HCT116 (cell line): ENCODE data around the gene TENM4. TPM values are rescaled to one million over a fixed set of nuclear protein-coding genes. Genes with fewer than 3 reads are reported as not detected.

Experiments
- ATAC-seq: fragments of 200-7000 bp; cut with Tn5 transposase; 2 replicates; pipeline ENCODE4 v1.9.1; 2020; ENCODE audit warnings: mild to moderate bottlenecking, moderate library complexity
- BruUV-seq: library from RNA; stranded (reverse); fragments of 400-500 nt; replicated peaks from 2 replicates; lab custom pipeline; 2021; lab: Mats Ljungman, UMichigan
- CTCF ChIA-PET: fragments of 300-600 bp; sonication (Branson Sonifier 250); formaldehyde crosslinking; loops from one replicate; lab custom pipeline; 2021; ENCODE audit warnings: antibody characterized with exemption; lab: Charles Lee
- POLR2A ChIA-PET: fragments of 300-600, 350-600 bp; sonication (Branson Sonifier 250); formaldehyde crosslinking; loops from one replicate; lab custom pipeline; 2021; ENCODE audit warnings: antibody characterized with exemption; lab: Charles Lee
- RAD21 ChIA-PET, 2 experiments: fragments of 300-600 bp; sonication (Branson Sonifier 250); formaldehyde crosslinking; loops; one replicate each; lab custom pipeline; 2023; ENCODE audit warnings: low total read pairs in 2 of 2; ENCODE audit not compliant: uncharacterized antibody in 2 of 2, unreplicated experiment in 2 of 2, low non-redundant PET in 1 of 2; lab: Charles Lee
- DNase-seq: peaks from one replicate; pipeline ENCODE4 v3.0.0-alpha.2; 2010; ENCODE audit warnings: low read depth, low spot score
- H2AFZ ChIP-seq: fragments of 200-600 bp; shearing (Covaris generic), sonication (generic); 2 replicates; pipeline ENCODE4 v1.6.1; 2017; ENCODE audit warnings: low read depth, mixed run types, mixed read lengths, antibody characterized with exemption, low read length; ENCODE audit not compliant: poor library complexity, severe bottlenecking
- H3K27ac ChIP-seq: 2 replicates; pipeline ENCODE4 v1.5.1; 2012; ENCODE audit warnings: low read depth, low read length
- H3K27me3 ChIP-seq: fragments of 200-600 bp; sonication (generic); 2 replicates; pipeline ENCODE4 v1.6.1; 2016; ENCODE audit warnings: mixed run types, low read length, mixed read lengths; ENCODE audit not compliant: insufficient read depth
- H3K36me3 ChIP-seq, 2 experiments: fragments of 200-500 bp in 1 of 2; fragments of 200-600 bp in 1 of 2; sonication (Bioruptor generic) in 1 of 2; sonication (generic) in 1 of 2; 2 replicates each; pipeline versions ENCODE4 v1.5.1 to v1.6.1; 2014 to 2016; ENCODE audit warnings: low read length in 2 of 2, inconsistent platforms in 1 of 2, mixed read lengths in 1 of 2, mixed run types in 1 of 2; ENCODE audit not compliant: insufficient read depth in 2 of 2, control insufficient read depth in 1 of 2
- H3K4me1 ChIP-seq, 2 experiments: fragments of 200-600 bp in 1 of 2; sonication (generic) in 1 of 2; 2 replicates each; pipeline versions ENCODE4 v1.5.1 to v1.6.1; 2012 to 2017; ENCODE audit warnings: low read length in 2 of 2, inconsistent platforms in 1 of 2, mild to moderate bottlenecking in 1 of 2, mixed read lengths in 1 of 2, mixed run types in 1 of 2, moderate library complexity in 1 of 2; ENCODE audit not compliant: insufficient read depth in 2 of 2, control insufficient read depth in 1 of 2
- H3K4me2 ChIP-seq: fragments of 200-600 bp; sonication (generic); 2 replicates; pipeline ENCODE4 v1.6.1; 2017; ENCODE audit warnings: mixed run types, low read length, mixed read lengths
- H3K4me3 ChIP-seq, 2 experiments: fragments of 200-600 bp in 1 of 2; sonication (generic) in 1 of 2; replicated peaks in 1 of 2; 2 replicates each; pipeline ENCODE4 v1.5.1; 2011 to 2016; ENCODE audit warnings: low read length in 2 of 2, control low read depth in 1 of 2, low read depth in 1 of 2, mild to moderate bottlenecking in 1 of 2, mixed read lengths in 1 of 2, mixed run types in 1 of 2
- H3K79me2 ChIP-seq: fragments of 200-600 bp; sonication (generic); 2 replicates; pipeline ENCODE4 v1.6.1; 2017; ENCODE audit warnings: mild to moderate bottlenecking, mixed run types, low read length, moderate library complexity, mixed read lengths; ENCODE audit not compliant: insufficient read depth
- H3K9ac ChIP-seq: fragments of 200-600 bp; sonication (generic); 2 replicates; pipeline ENCODE4 v1.6.1; 2016; ENCODE audit warnings: low read length, mixed read lengths
- H3K9me2 ChIP-seq: fragments of 200-600 bp; sonication (generic), shearing (Covaris generic); 2 replicates; pipeline ENCODE4 v1.6.1; 2017; ENCODE audit warnings: mixed run types, mild to moderate bottlenecking, moderate library complexity; ENCODE audit not compliant: insufficient read depth
- H3K9me3 ChIP-seq, 2 experiments: fragments of 200-500 bp in 1 of 2; fragments of 200-600 bp in 1 of 2; sonication (Bioruptor generic) in 1 of 2; sonication (generic) in 1 of 2; 2 replicates each; pipeline ENCODE4 v1.6.1; 2014 to 2017; ENCODE audit warnings: low read length in 2 of 2, mixed read lengths in 2 of 2, inconsistent platforms in 1 of 2, low read depth in 1 of 2, mild to moderate bottlenecking in 1 of 2, mixed run types in 1 of 2, moderate library complexity in 1 of 2; ENCODE audit not compliant: control insufficient read depth in 1 of 2, insufficient read depth in 1 of 2
- H4K20me1 ChIP-seq: fragments of 200-600 bp; sonication (generic), shearing (Covaris generic); 2 replicates; pipeline ENCODE4 v1.6.1; 2017; ENCODE audit warnings: mixed run types, mild to moderate bottlenecking, moderate library complexity; ENCODE audit not compliant: insufficient read depth
- CBX3 ChIP-seq: IDR thresholded peaks from 2 replicates; pipeline ENCODE4 v1.6.1; 2012; ENCODE audit warnings: low read depth
- CEBPB ChIP-seq: IDR thresholded peaks from 2 replicates; pipeline ENCODE4 v1.6.1; 2012; ENCODE audit warnings: low read depth
- EGR1 ChIP-seq: IDR thresholded peaks from 2 replicates; pipeline ENCODE4 v1.6.1; 2012; ENCODE audit warnings: low read depth
- ELF1 ChIP-seq: IDR thresholded peaks from 2 replicates; pipeline ENCODE4 v1.6.1; 2012; ENCODE audit warnings: low read depth, borderline replicate concordance
- JUND ChIP-seq: IDR thresholded peaks from 2 replicates; pipeline ENCODE4 v1.6.1; 2012
- POLR2A ChIP-seq: IDR thresholded peaks from 2 replicates; pipeline ENCODE4 v1.7.0; 2011; ENCODE audit warnings: borderline replicate concordance; ENCODE audit not compliant: insufficient read depth, insufficient read length; ENCODE audit errors: extremely low read depth
- POLR2AphosphoS5 ChIP-seq: IDR thresholded peaks from 2 replicates; pipeline ENCODE4 v1.6.1; 2011; ENCODE audit warnings: mild to moderate bottlenecking, low read depth, low read length, moderate library complexity
- RAD21 ChIP-seq: IDR thresholded peaks from 2 replicates; pipeline ENCODE4 v1.6.1; 2012; ENCODE audit warnings: low read depth, mild to moderate bottlenecking
- SIN3A ChIP-seq: IDR thresholded peaks from 2 replicates; pipeline ENCODE4 v1.6.1; 2012; ENCODE audit warnings: low read depth
- SP1 ChIP-seq: IDR thresholded peaks from 2 replicates; pipeline ENCODE4 v1.6.1; 2012; ENCODE audit warnings: low read depth
- SRF ChIP-seq: IDR thresholded peaks from 2 replicates; pipeline ENCODE4 v1.6.1; 2012; ENCODE audit warnings: low read depth
- TCF7L2 ChIP-seq: IDR thresholded peaks from 2 replicates; pipeline ENCODE4 v1.7.0; 2011; ENCODE audit warnings: borderline replicate concordance, inconsistent platforms; ENCODE audit not compliant: insufficient read depth, insufficient read length; ENCODE audit errors: extremely low read depth
- YY1 ChIP-seq: IDR thresholded peaks from 2 replicates; pipeline ENCODE4 v1.6.1; 2011; ENCODE audit warnings: low read length, low read depth, moderate library complexity, mild to moderate bottlenecking; ENCODE audit not compliant: insufficient replicate concordance; ENCODE audit errors: extremely low read depth
- ZFX ChIP-seq: fragments of 450-650 bp; IDR thresholded peaks from 2 replicates; pipeline ENCODE4 v1.6.1; 2017
- intact Hi-C: fragments of 100-400 bp; cut with micrococcal nuclease; formaldehyde crosslinking; loops from 2 replicates; pipeline ENCODE4 v1.10.0; 2022
- total RNA-seq: library from RNA; stranded (reverse); gene quantifications from one replicate; pipeline ENCODE4 v1.2.1, GENCODE V29; 2021; ENCODE audit not compliant: unreplicated experiment
- TF ChIP-seq, protein P1 (sequence below): IDR thresholded peaks from 2 replicates; pipeline ENCODE4 v1.6.1; 2012; ENCODE audit warnings: low read depth
- TF ChIP-seq, protein P2 (sequence below): IDR thresholded peaks from 2 replicates; pipeline ENCODE4 v1.6.1; 2012
- TF ChIP-seq, protein P3 (sequence below), 3 experiments: fragments of 200-600 bp in 1 of 3; sonication (generic) in 1 of 3; IDR thresholded peaks in 2 of 3; conservative IDR thresholded peaks in 1 of 3; 2 replicates each; pipeline ENCODE4 v1.5.1; 2012 to 2017; ENCODE audit warnings: low read depth in 2 of 3, low read length in 2 of 3, antibody characterized with exemption in 1 of 3, borderline replicate concordance in 1 of 3, control low read depth in 1 of 3, mild to moderate bottlenecking in 1 of 3, mixed read lengths in 1 of 3, mixed run types in 1 of 3, moderate library complexity in 1 of 3; ENCODE audit not compliant: insufficient read depth in 1 of 3
- TF ChIP-seq, protein P4 (sequence below): IDR thresholded peaks from 2 replicates; pipeline ENCODE4 v1.6.1; 2011; ENCODE audit warnings: mild to moderate bottlenecking, low read length, moderate library complexity; ENCODE audit not compliant: insufficient replicate concordance; ENCODE audit errors: extremely low read depth

TENM4 gene
- total RNA-seq, 1 experiment from 2014 or later = 0.05 TPM

DNA sequence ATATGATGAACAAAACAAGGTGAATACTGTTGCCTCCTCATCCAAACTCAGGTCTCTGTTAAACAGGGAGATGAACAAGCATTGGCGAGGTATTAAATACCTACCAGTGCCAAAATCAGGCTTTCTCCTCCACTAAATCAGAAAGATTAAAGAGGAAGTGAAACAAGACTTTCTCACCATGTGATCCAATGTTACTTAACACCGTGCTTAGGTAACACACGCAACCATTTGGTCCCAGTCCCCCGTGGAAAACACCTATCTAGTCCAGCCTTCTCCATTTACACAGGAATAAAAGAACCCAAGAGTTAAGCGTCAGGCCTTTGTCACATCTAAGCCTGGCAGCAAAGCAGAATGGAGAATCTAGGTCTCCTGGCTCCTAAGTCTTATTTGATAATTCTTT is 34.5 kb downstream of the TENM4 start:
- Histone ChIP-seq H3K9ac (no peak overlapping the region), H3K9me3 (no peaks in the 10 kb centered on the region), H3K4me2 (no peak overlapping the region), H3K9me2 (no peaks in the 10 kb centered on the region), H3K27ac (no peak overlapping the region), H3K4me1 (no peaks in the 10 kb centered on the region), H3K36me3 (no peaks in the 10 kb centered on the region), H3K27me3 (no peaks in the 10 kb centered on the region), H2AFZ (no peak overlapping the region), H3K79me2 (no peaks in the 10 kb centered on the region), H3K4me3 (no peak overlapping the region), H4K20me1 (no peaks in the 10 kb centered on the region)
- ChIA-PET RAD21 (no interaction called here), CTCF (no interaction called here), POLR2A (no interaction called here)
- ATAC-seq (no peak), DNase-seq (no peak)
- BruUV-seq = no TSS peak
- intact Hi-C loops = no loop called here
- no peak for TF ChIP-seq JUND
- TF ChIP-seq, protein P1, sequence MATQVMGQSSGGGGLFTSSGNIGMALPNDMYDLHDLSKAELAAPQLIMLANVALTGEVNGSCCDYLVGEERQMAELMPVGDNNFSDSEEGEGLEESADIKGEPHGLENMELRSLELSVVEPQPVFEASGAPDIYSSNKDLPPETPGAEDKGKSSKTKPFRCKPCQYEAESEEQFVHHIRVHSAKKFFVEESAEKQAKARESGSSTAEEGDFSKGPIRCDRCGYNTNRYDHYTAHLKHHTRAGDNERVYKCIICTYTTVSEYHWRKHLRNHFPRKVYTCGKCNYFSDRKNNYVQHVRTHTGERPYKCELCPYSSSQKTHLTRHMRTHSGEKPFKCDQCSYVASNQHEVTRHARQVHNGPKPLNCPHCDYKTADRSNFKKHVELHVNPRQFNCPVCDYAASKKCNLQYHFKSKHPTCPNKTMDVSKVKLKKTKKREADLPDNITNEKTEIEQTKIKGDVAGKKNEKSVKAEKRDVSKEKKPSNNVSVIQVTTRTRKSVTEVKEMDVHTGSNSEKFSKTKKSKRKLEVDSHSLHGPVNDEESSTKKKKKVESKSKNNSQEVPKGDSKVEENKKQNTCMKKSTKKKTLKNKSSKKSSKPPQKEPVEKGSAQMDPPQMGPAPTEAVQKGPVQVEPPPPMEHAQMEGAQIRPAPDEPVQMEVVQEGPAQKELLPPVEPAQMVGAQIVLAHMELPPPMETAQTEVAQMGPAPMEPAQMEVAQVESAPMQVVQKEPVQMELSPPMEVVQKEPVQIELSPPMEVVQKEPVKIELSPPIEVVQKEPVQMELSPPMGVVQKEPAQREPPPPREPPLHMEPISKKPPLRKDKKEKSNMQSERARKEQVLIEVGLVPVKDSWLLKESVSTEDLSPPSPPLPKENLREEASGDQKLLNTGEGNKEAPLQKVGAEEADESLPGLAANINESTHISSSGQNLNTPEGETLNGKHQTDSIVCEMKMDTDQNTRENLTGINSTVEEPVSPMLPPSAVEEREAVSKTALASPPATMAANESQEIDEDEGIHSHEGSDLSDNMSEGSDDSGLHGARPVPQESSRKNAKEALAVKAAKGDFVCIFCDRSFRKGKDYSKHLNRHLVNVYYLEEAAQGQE = no peak
- no peak for TF ChIP-seq ELF1
- TF ChIP-seq POLR2A = no peak
- no peak for TF ChIP-seq CEBPB
- TF ChIP-seq, protein P2, sequence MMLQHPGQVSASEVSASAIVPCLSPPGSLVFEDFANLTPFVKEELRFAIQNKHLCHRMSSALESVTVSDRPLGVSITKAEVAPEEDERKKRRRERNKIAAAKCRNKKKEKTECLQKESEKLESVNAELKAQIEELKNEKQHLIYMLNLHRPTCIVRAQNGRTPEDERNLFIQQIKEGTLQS = no peak
- no peak for TF ChIP-seq CBX3
- TF ChIP-seq EGR1 = no peak
- no peak for TF ChIP-seq POLR2AphosphoS5
- no peak for TF ChIP-seq TCF7L2
- no peak for TF ChIP-seq SRF
- no peak for TF ChIP-seq SP1
- no peak for TF ChIP-seq YY1
- no peak for TF ChIP-seq ZFX
- TF ChIP-seq, protein P3, sequence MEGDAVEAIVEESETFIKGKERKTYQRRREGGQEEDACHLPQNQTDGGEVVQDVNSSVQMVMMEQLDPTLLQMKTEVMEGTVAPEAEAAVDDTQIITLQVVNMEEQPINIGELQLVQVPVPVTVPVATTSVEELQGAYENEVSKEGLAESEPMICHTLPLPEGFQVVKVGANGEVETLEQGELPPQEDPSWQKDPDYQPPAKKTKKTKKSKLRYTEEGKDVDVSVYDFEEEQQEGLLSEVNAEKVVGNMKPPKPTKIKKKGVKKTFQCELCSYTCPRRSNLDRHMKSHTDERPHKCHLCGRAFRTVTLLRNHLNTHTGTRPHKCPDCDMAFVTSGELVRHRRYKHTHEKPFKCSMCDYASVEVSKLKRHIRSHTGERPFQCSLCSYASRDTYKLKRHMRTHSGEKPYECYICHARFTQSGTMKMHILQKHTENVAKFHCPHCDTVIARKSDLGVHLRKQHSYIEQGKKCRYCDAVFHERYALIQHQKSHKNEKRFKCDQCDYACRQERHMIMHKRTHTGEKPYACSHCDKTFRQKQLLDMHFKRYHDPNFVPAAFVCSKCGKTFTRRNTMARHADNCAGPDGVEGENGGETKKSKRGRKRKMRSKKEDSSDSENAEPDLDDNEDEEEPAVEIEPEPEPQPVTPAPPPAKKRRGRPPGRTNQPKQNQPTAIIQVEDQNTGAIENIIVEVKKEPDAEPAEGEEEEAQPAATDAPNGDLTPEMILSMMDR (IDR thresholded peaks at IDR 0.05 in 2 of 3, conservative IDR thresholded peaks at IDR 0.05 in 1 of 3; ENCODE audit: borderline replicate concordance in 1 of 3, insufficient read depth in 1 of 3, low read depth in 2 of 3, low read length in 2 of 3) = no peak
- TF ChIP-seq, protein P4, sequence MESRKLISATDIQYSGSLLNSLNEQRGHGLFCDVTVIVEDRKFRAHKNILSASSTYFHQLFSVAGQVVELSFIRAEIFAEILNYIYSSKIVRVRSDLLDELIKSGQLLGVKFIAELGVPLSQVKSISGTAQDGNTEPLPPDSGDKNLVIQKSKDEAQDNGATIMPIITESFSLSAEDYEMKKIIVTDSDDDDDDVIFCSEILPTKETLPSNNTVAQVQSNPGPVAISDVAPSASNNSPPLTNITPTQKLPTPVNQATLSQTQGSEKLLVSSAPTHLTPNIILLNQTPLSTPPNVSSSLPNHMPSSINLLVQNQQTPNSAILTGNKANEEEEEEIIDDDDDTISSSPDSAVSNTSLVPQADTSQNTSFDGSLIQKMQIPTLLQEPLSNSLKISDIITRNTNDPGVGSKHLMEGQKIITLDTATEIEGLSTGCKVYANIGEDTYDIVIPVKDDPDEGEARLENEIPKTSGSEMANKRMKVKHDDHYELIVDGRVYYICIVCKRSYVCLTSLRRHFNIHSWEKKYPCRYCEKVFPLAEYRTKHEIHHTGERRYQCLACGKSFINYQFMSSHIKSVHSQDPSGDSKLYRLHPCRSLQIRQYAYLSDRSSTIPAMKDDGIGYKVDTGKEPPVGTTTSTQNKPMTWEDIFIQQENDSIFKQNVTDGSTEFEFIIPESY = no peak
- TF ChIP-seq SIN3A = no peak
- no peak for TF ChIP-seq RAD21
